A549 (cell line): ENCODE measurements around the gene ADCYAP1R1.

ENCODE experiments used
- EP300 ChIP-seq, 2 experiments: fragments of >200 bp; sonication (Bioruptor Twin); formaldehyde crosslinking; IDR thresholded peaks; 2 replicates in 1 of 2; 3 replicates in 1 of 2; pipeline ENCODE4 v1.6.1; 2016 to 2017
- MAFK ChIP-seq: fragments of 450-650 bp; IDR thresholded peaks from 2 replicates; pipeline ENCODE4 v1.6.1; 2014; ENCODE audit not compliant: partially characterized antibody
- MYC ChIP-seq: IDR thresholded peaks from 2 replicates; pipeline ENCODE4 v1.6.1; 2012; ENCODE audit warnings: mild to moderate bottlenecking, inconsistent platforms, low read length, improper control_type of control experiment, borderline replicate concordance
- POLR2A ChIP-seq: IDR thresholded peaks from 2 replicates; pipeline ENCODE4 v1.6.1; 2012; ENCODE audit warnings: mild to moderate bottlenecking, low read length
- SMC3 ChIP-seq: fragments of >200 bp; sonication (Bioruptor Twin); formaldehyde crosslinking; IDR thresholded peaks from 3 replicates; pipeline ENCODE4 v1.6.1; 2018; ENCODE audit warnings: inconsistent platforms
- SREBF2 ChIP-seq: fragments of 450-650 bp; IDR thresholded peaks from 2 replicates; pipeline ENCODE4 v1.6.1; 2014; ENCODE audit warnings: mild to moderate bottlenecking, moderate library complexity
- TF ChIP-seq, protein P1 (sequence below): fragments of 450-650 bp; IDR thresholded peaks from 2 replicates; pipeline ENCODE4 v1.6.1; 2014; ENCODE audit warnings: antibody characterized with exemption
- TF ChIP-seq, protein P2 (sequence below): fragments of >200 bp; sonication (Bioruptor Twin); formaldehyde crosslinking; IDR thresholded peaks from 3 replicates; pipeline ENCODE4 v1.5.1; 2016
- TF ChIP-seq, protein P3 (sequence below): IDR thresholded peaks from 2 replicates; pipeline ENCODE4 v1.6.1; 2012
- TF ChIP-seq, protein P4 (sequence below): IDR thresholded peaks from 2 replicates; pipeline ENCODE4 v1.6.1; 2012

DNA sequence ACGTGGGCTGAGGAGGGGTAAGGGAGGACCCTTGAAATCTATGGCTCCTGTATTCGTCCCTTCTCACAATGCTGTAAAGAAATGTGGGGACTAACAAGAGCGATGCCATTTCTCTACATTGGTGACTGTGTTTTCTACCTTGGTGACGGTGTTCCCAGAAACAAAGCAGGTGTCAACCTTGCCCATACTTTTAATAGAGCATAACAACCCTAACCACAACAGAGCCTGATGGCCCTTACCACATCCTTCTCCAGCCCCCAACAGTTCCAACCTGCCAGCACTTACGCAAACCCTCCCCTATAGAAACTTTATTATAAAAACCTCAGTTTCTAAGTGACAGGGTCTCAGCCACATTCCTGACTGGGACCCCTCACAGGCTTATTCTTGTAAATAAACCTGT is 28.2 kb upstream of the ADCYAP1R1 start:
- TF ChIP-seq SMC3 = no peak
- TF ChIP-seq, protein P1, sequence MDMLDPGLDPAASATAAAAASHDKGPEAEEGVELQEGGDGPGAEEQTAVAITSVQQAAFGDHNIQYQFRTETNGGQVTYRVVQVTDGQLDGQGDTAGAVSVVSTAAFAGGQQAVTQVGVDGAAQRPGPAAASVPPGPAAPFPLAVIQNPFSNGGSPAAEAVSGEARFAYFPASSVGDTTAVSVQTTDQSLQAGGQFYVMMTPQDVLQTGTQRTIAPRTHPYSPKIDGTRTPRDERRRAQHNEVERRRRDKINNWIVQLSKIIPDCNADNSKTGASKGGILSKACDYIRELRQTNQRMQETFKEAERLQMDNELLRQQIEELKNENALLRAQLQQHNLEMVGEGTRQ = no peak
- TF ChIP-seq POLR2A = no peak
- TF ChIP-seq MYC = no peak
- TF ChIP-seq, protein P2, sequence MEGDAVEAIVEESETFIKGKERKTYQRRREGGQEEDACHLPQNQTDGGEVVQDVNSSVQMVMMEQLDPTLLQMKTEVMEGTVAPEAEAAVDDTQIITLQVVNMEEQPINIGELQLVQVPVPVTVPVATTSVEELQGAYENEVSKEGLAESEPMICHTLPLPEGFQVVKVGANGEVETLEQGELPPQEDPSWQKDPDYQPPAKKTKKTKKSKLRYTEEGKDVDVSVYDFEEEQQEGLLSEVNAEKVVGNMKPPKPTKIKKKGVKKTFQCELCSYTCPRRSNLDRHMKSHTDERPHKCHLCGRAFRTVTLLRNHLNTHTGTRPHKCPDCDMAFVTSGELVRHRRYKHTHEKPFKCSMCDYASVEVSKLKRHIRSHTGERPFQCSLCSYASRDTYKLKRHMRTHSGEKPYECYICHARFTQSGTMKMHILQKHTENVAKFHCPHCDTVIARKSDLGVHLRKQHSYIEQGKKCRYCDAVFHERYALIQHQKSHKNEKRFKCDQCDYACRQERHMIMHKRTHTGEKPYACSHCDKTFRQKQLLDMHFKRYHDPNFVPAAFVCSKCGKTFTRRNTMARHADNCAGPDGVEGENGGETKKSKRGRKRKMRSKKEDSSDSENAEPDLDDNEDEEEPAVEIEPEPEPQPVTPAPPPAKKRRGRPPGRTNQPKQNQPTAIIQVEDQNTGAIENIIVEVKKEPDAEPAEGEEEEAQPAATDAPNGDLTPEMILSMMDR = no peak
- no peak for TF ChIP-seq MAFK
- TF ChIP-seq, protein P3, sequence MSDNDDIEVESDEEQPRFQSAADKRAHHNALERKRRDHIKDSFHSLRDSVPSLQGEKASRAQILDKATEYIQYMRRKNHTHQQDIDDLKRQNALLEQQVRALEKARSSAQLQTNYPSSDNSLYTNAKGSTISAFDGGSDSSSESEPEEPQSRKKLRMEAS = no peak
- TF ChIP-seq, protein P4, sequence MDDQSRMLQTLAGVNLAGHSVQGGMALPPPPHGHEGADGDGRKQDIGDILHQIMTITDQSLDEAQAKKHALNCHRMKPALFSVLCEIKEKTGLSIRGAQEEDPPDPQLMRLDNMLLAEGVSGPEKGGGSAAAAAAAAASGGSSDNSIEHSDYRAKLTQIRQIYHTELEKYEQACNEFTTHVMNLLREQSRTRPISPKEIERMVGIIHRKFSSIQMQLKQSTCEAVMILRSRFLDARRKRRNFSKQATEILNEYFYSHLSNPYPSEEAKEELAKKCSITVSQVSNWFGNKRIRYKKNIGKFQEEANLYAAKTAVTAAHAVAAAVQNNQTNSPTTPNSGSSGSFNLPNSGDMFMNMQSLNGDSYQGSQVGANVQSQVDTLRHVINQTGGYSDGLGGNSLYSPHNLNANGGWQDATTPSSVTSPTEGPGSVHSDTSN = no peak
- TF ChIP-seq EP300 (IDR thresholded peaks at IDR 0.05) = no peak
- no peak for TF ChIP-seq SREBF2
